Breast epithelium (tissue), 3 donors: ENCODE measurements around the gene CALHM6.
"Not testable (repeated sequence)": the region's sequence is repeated elsewhere in the genome, so short reads cannot be mapped to it uniquely, and the experiment has no call there.

Experiments
- CTCF ChIP-seq, 3 donors: fragments of 450-650 bp; IDR thresholded peaks; one replicate each; pipeline ENCODE4 v1.5.1; 2016 to 2017; ENCODE audit warnings: antibody characterized with exemption in 3 of 3, mild to moderate bottlenecking in 3 of 3, moderate library complexity in 3 of 3
- POLR2A ChIP-seq: fragments of 450-650 bp; IDR thresholded peaks from one replicate; pipeline ENCODE4 v1.6.1; 2016; ENCODE audit warnings: antibody characterized with exemption, mild to moderate bottlenecking, moderate library complexity
- POLR2AphosphoS5 ChIP-seq, 3 donors: sonication (generic); formaldehyde crosslinking; IDR thresholded peaks; one replicate each; pipeline ENCODE4 v1.6.1; 2017; ENCODE audit warnings: antibody characterized with exemption in 3 of 3

- not testable (repeated sequence) for TF ChIP-seq CTCF (IDR thresholded peaks at IDR 0.05); POLR2A; POLR2AphosphoS5 (IDR thresholded peaks at IDR 0.05)
Measured at GRCh38 chr6:116495161-116495560, 34.0 kb downstream of the CALHM6 start.
